ENCODE results near the gene TBC1D14.

TBC1D14 gene

GRCh38 chr4:6983544-6984142, 74.0 kb downstream of the TBC1D14 start:
- peak; percentile 52 to 62 for DNase-seq

GRCh38 chr4:6984612-6985425, 75.2 kb downstream of the TBC1D14 start:
- no peak for DNase-seq

- DNase-seq = peak in 1 of 2 experiments; percentile 42
Measured at GRCh38 chr4:6986072-6986780, 76.6 kb downstream of the TBC1D14 start.

GRCh38 chr4:6986781-6987587, 77.4 kb downstream of the TBC1D14 start:
- peak; percentile 82 to 84 for DNase-seq

- peak; percentile 34 to 40 for DNase-seq
Measured at GRCh38 chr4:6987588-6987961, 77.9 kb downstream of the TBC1D14 start.

GRCh38 chr4:6988016-6988715, 78.5 kb downstream of the TBC1D14 start:
- no peak for DNase-seq

- peak; percentile 17 to 42 for DNase-seq
Measured at GRCh38 chr4:6989331-6989923, 79.8 kb downstream of the TBC1D14 start.

- DNase-seq = no peak
Measured at GRCh38 chr4:6990661-6991060, 81.0 kb downstream of the TBC1D14 start.

GRCh38 chr4:6991249-6991648, 81.6 kb downstream of the TBC1D14 start:
- DNase-seq = no peak

GRCh38 chr4:6991771-6992557, 82.3 kb downstream of the TBC1D14 start:
- DNase-seq = peak; percentile 78 to 86

GRCh38 chr4:6992728-6993677, 83.4 kb downstream of the TBC1D14 start:
- DNase-seq = no peak

- DNase-seq = no peak
Measured at GRCh38 chr4:6996481-6996880, 86.9 kb downstream of the TBC1D14 start.

- DNase-seq = no peak
Measured at GRCh38 chr4:6999172-7000086, 89.8 kb downstream of the TBC1D14 start.

GRCh38 chr4:7000421-7001176, 91.0 kb downstream of the TBC1D14 start:
- DNase-seq = no peak

- no peak for DNase-seq
Measured at GRCh38 chr4:7001271-7001670, 91.6 kb downstream of the TBC1D14 start.

- DNase-seq = no peak
Measured at GRCh38 chr4:7002336-7002735, 92.7 kb downstream of the TBC1D14 start.

- no peak for DNase-seq
Measured at GRCh38 chr4:7003176-7003878, 93.7 kb downstream of the TBC1D14 start.
